Sigmoid colon (tissue), 7 donors: ENCODE measurements around the gene CCNY. TPM values are rescaled to one million over a fixed set of nuclear protein-coding genes. Genes with fewer than 3 reads are reported as not detected.

Experiments used
- DNase-seq: peaks from one replicate; pipeline ENCODE4 v3.0.0-alpha.2; 2019
- H3K27ac ChIP-seq, 4 donors: fragments of 200-600 bp; sonication (generic); one replicate each; pipeline ENCODE4 v1.5.1; 2016 to 2019; ENCODE audit warnings: mild to moderate bottlenecking in 1 of 4
- H3K27me3 ChIP-seq, 3 donors: fragments of 200-600 bp; sonication (generic); one replicate each; pipeline ENCODE4 v1.5.1; 2019; ENCODE audit warnings: mild to moderate bottlenecking in 1 of 3
- H3K36me3 ChIP-seq, 4 donors: fragments of 200-600 bp; sonication (generic); one replicate each; pipeline ENCODE4 v1.5.1; 2016 to 2019
- H3K4me1 ChIP-seq, 4 donors: fragments of 200-600 bp; sonication (generic); one replicate each; pipeline ENCODE4 v1.5.1; 2017 to 2019
- H3K4me3 ChIP-seq, 4 donors: fragments of 200-600 bp; sonication (generic); one replicate each; pipeline ENCODE4 v1.5.1; 2017 to 2019; ENCODE audit warnings: mild to moderate bottlenecking in 2 of 4, moderate library complexity in 1 of 4
- H3K9me3 ChIP-seq, 4 donors: fragments of 200-600 bp in 3 of 4; sonication (generic) in 3 of 4; one replicate each; pipeline versions ENCODE4 v1.5.1 to v1.6.1; 2013 to 2019
- CTCF ChIP-seq, 4 experiments: fragments of 450-650 bp in 3 of 4; fragments of 200-600 bp in 1 of 4; IDR thresholded peaks; one replicate each; pipeline ENCODE4 v1.5.1; 2016 to 2019; ENCODE audit warnings: antibody characterized with exemption in 4 of 4, mild to moderate bottlenecking in 3 of 4, moderate library complexity in 2 of 4
- EP300 ChIP-seq, 4 donors: sonication (generic); formaldehyde crosslinking; IDR thresholded peaks; one replicate each; pipeline ENCODE4 v1.6.1; 2017; ENCODE audit warnings: antibody characterized with exemption in 4 of 4
- POLR2A ChIP-seq, 2 donors: fragments of 450-650 bp; IDR thresholded peaks; one replicate each; pipeline ENCODE4 v1.6.1; 2016; ENCODE audit warnings: antibody characterized with exemption in 2 of 2, mild to moderate bottlenecking in 2 of 2, moderate library complexity in 2 of 2
- POLR2AphosphoS5 ChIP-seq, 4 donors: sonication (generic); formaldehyde crosslinking; IDR thresholded peaks; one replicate each; pipeline ENCODE4 v1.6.1; 2017; ENCODE audit warnings: antibody characterized with exemption in 4 of 4
- WGBS, 2 donors: extraction: QIAGEN DNeasy Blood & Tissue Kit; methylation state at CpG; one replicate each; pipeline ENCODE4 v1.1.7; 2013; 5-methylcytosine and 5-hydroxymethylcytosine counted together
- intact Hi-C: fragments of 100-400 bp; cut with DNase I; formaldehyde crosslinking; loops from one replicate; pipeline ENCODE4 v1.15.1; 2023
- polyA plus RNA-seq, 3 donors: library from polyadenylated mRNA; stranded (reverse); fragments of 200-250 nt; gene quantifications; one replicate each; pipeline ENCODE4 v1.2.3, GENCODE V29; 2013
- total RNA-seq, 4 donors: library from RNA; depleted of rRNA; stranded (reverse); fragments of >200 nt; gene quantifications; one replicate each; pipeline ENCODE4 v1.1.0, GENCODE V29; 2016
- donor health status: healthy with polysubstance abuse.
- donor health status: Bipolar disorder and iron deficiency.
- donor health status: healthy.

The CCNY gene
- total and polyA plus RNA-seq, 7 donors: 24.0 to 45.7 (median 35.7) TPM

GRCh38 chr10:35387768-35388167, 51.5 kb downstream of the CCNY start:
- intact Hi-C loops: no loop called here
- TF ChIP-seq CTCF (IDR thresholded peaks at IDR 0.05) (no peak), EP300 (IDR thresholded peaks at IDR 0.05) (no peak), POLR2A (IDR thresholded peaks at IDR 0.05) (no peak), POLR2AphosphoS5 (IDR thresholded peaks at IDR 0.05) (no peak)
- H3K27me3 ChIP-seq: no peaks in the 10 kb centered on the region
- DNase-seq: no peak
- no peaks in the 10 kb centered on the region for H3K36me3 ChIP-seq
- peak overlapping the region in 1 of 4 donors; percentile 9 for H3K27ac ChIP-seq
- H3K4me3 ChIP-seq: no peak overlapping the region
- 63 to 79% methylated on average over 2 of the region's 2 CpGs for WGBS, 2 donors
- peaks cover 0 to 3% (median under 1%) of the 10 kb centered on the region in 4 donors for H3K9me3 ChIP-seq
- peaks cover 0 to 38% (median 31%) of the 10 kb centered on the region in 4 donors for H3K4me1 ChIP-seq

- no peak overlapping the region for H3K27ac ChIP-seq
- no peak for DNase-seq
- peaks cover 0 to 38% (median 33%) of the 10 kb centered on the region in 4 donors for H3K4me1 ChIP-seq
- intact Hi-C loops: no loop called here
- no peak overlapping the region for H3K4me3 ChIP-seq
- H3K9me3 ChIP-seq: peaks cover 0 to 3% (median under 1%) of the 10 kb centered on the region in 4 donors
- H3K27me3 ChIP-seq: no peaks in the 10 kb centered on the region
- H3K36me3 ChIP-seq: no peaks in the 10 kb centered on the region
- no peak for TF ChIP-seq CTCF (IDR thresholded peaks at IDR 0.05)
- no peak for TF ChIP-seq POLR2AphosphoS5 (IDR thresholded peaks at IDR 0.05)
- no peak for TF ChIP-seq POLR2A (IDR thresholded peaks at IDR 0.05)
- TF ChIP-seq EP300 (IDR thresholded peaks at IDR 0.05): no peak
Observed at GRCh38 chr10:35388197-35388596, 51.9 kb downstream of the CCNY start.

GRCh38 chr10:35388682-35389081, 52.4 kb downstream of the CCNY start:
- H3K27me3 ChIP-seq: no peaks in the 10 kb centered on the region
- TF ChIP-seq EP300 (IDR thresholded peaks at IDR 0.05) (no peak), POLR2A (IDR thresholded peaks at IDR 0.05) (no peak), CTCF (IDR thresholded peaks at IDR 0.05) (no peak), POLR2AphosphoS5 (IDR thresholded peaks at IDR 0.05) (no peak)
- peaks cover 0 to 3% (median under 1%) of the 10 kb centered on the region in 4 donors for H3K9me3 ChIP-seq
- peaks cover 0 to 43% (median 37%) of the 10 kb centered on the region in 4 donors for H3K4me1 ChIP-seq
- DNase-seq: no peak
- H3K4me3 ChIP-seq: no peak overlapping the region
- H3K36me3 ChIP-seq: no peaks in the 10 kb centered on the region
- WGBS, 2 donors: 90 to 98% methylated on average over 1 of the region's 1 CpG
- peak overlapping the region in 1 of 4 donors; percentile 9 for H3K27ac ChIP-seq
- intact Hi-C loops: no loop called here

DNA sequence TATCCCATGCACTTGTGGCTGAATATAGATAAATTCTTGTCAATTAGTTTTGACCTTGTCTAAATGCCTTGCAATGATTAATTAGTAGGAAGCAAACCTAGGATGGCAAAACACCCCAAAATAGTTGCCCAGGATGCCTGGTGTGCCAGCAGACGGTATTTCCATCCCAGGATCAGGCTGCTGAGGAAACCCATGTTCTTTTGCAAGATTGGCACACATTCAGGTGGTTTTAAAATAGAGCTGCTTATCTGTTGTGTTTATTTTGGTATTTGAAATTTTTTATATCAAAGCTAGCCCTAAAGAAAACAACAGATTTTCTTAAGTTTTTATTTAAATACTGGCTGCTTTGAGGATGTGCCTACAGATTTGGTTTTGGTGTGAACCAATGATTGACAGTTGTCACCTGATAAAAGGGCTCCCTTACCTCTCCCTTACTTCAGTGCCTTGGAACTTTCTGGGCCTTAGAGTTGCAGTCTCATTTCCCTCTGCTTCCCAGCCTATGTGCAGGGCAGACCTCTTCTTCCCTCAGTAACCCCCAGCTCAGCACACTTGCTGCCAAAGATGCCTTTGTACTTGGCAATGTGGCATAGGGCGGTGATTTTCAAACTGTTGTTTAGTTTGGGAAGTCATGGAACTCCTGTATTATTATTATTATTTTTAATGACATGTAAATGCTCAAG, 54.0 kb downstream of the CCNY start:
- intact Hi-C loops: no loop called here
- Histone ChIP-seq H3K36me3 (no peaks in the 10 kb centered on the region), H3K27me3 (no peaks in the 10 kb centered on the region), H3K27ac (peak overlapping the region in 1 of 4 donors; percentile 9), H3K4me1 (peaks cover 0 to 59% (median 50%) of the 10 kb centered on the region in 4 donors), H3K4me3 (no peak overlapping the region), H3K9me3 (peaks cover 0 to 3% (median under 1%) of the 10 kb centered on the region in 4 donors)
- TF ChIP-seq POLR2A (IDR thresholded peaks at IDR 0.05) (no peak), EP300 (IDR thresholded peaks at IDR 0.05) (no peak), CTCF (IDR thresholded peaks at IDR 0.05) (no peak), POLR2AphosphoS5 (IDR thresholded peaks at IDR 0.05) (no peak)
- WGBS, 2 donors: 88 to 95% methylated on average over 2 of the region's 2 CpGs
- no peak for DNase-seq

DNA sequence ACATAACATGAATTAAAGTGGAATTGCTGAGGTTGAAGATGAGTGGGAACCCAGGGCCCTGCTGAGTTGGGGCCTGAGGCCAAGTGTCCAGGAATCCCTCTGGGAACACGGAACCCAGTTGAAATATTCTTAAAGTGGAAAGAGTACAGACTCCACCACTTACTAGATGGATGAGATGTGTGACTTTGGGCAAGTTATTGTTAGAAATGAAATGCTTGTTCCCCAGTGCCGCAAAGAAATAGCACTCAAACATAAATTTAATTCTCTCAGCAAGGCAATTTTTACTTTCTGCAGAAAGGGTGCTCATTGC, 54.5 kb downstream of the CCNY start:
- Histone ChIP-seq H3K4me3 (no peak overlapping the region), H3K27ac (no peak overlapping the region), H3K4me1 (peaks cover 0 to 64% (median 53%) of the 10 kb centered on the region in 4 donors), H3K9me3 (peaks cover 0 to 3% (median under 1%) of the 10 kb centered on the region in 4 donors), H3K36me3 (no peaks in the 10 kb centered on the region), H3K27me3 (no peaks in the 10 kb centered on the region)
- TF ChIP-seq POLR2AphosphoS5 (IDR thresholded peaks at IDR 0.05) (no peak), POLR2A (IDR thresholded peaks at IDR 0.05) (no peak), EP300 (IDR thresholded peaks at IDR 0.05) (no peak), CTCF (IDR thresholded peaks at IDR 0.05) (no peak)
- 96 to 99% methylated on average over 2 of the region's 2 CpGs for WGBS, 2 donors
- intact Hi-C loops: no loop called here
- no peak for DNase-seq
